ENCODE measurements around the gene NACA. TPM values are rescaled to one million over a fixed set of nuclear protein-coding genes. Genes with fewer than 3 reads are reported as not detected.
"Not testable (repeated sequence)": the region's sequence is repeated elsewhere in the genome, so short reads cannot be mapped to it uniquely, and the experiment has no call there.

Gene NACA
- total and polyA plus RNA-seq, 4 donors, result 575 to 2,977 (median 1,095) TPM

DNA sequence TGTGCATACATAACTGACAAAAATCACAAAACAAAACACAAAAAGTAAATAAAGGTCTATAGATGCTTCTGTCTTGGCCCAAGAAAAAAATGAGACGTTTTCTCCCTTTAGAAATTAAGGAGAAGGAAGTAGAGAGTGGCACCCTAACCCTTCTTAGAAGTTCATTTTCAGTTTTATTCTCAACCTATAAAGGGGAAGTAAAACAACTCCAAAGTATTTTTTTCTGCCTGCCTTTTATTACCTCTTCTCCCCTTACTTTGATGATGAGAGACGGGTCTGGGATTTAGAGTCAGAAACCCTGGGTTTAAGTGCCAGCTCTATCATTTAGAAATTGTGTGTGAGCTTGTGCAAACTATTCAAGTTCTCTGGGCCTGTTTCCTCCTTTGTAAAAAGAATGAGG, 24.3 kb upstream of the NACA start:
- WGBS, 2 donors, result 75 to 86% methylated on average over 2 of the region's 2 CpGs
- no peak overlapping the region for H3K27ac ChIP-seq (ENCODE audit: low read depth in 1 of 2, low read length in 2 of 2)
- ATAC-seq (ENCODE audit: low FRiP score), result no peak
- no peaks in the 10 kb centered on the region for H3K36me3 ChIP-seq (ENCODE audit: control insufficient read depth in 1 of 2, insufficient read depth in 2 of 2, low read length in 1 of 2)
- no peaks in the 10 kb centered on the region for H3K4me1 ChIP-seq (ENCODE audit: control insufficient read depth in 1 of 2, insufficient read depth in 2 of 2, low read length in 2 of 2)
- no peak for DNase-seq
- H3K27me3 ChIP-seq (ENCODE audit: control insufficient read depth in 1 of 2, insufficient read depth in 2 of 2, low read length in 1 of 2), result no peaks in the 10 kb centered on the region
- intact Hi-C loops (cut with DNase I), result no loop called here
- H3K4me3 ChIP-seq (ENCODE audit: low read length in 2 of 2), result no peak overlapping the region
- no peaks in the 10 kb centered on the region for H3K9me3 ChIP-seq (ENCODE audit: control insufficient read depth, low read length)

DNA sequence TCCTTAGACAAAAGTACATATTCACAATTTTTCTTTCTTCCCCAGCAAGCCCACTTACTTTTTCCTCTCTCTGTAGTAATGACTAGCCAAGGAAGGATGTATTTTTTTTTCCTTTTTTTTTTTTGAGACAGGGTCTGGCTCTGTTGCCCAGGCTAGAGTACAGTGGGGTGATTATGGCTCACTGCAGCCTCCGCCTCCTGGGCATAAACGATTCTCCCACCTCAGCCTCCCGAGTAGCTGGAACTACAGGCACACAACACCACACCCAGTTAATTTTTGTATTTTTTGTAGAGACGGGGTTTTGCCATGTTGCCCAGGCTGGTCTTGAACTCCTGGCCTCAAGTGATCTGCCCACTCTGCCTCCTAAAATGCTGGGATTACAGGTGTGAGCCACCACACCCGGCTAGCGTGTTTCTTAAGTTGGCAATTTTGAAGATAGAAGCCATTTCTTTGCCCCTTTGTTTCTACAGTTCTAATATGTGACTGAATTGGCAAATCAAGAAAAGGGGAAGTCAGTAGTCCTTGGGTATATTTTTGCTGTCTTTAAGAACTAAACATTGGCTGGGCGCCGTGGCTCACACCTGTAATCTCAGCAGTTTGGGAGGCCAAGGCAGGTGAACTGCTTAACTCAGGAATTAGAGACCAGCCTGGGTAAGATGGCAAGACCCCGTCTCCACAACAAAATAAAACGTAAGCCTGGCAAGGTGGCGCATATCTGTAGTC, 3.2 kb upstream of the NACA start:
- no peaks in the 10 kb centered on the region for H3K36me3 ChIP-seq (ENCODE audit: control insufficient read depth in 1 of 2, insufficient read depth in 2 of 2, low read length in 1 of 2)
- no peak overlapping the region for H3K27ac ChIP-seq (ENCODE audit: low read depth in 1 of 2, low read length in 2 of 2)
- no peaks in the 10 kb centered on the region for H3K27me3 ChIP-seq (ENCODE audit: control insufficient read depth in 1 of 2, insufficient read depth in 2 of 2, low read length in 1 of 2)
- intact Hi-C loops (cut with DNase I), result loop anchor here (5.0 to 10.0 kb wide), 2 partner anchors 81 to 83 kb away; partner anchors contain the start of gene ATP5F1B (in 2 of the 2)
- ATAC-seq (ENCODE audit: low FRiP score) (no peak), DNase-seq (peak in 1 of 2 donors; percentile 41)
- WGBS, 2 donors, result 95% methylated on average over 11 of the region's 11 CpGs
- no peaks in the 10 kb centered on the region for H3K9me3 ChIP-seq (ENCODE audit: control insufficient read depth, low read length)
- H3K4me3 ChIP-seq (ENCODE audit: low read length in 2 of 2), result no peak overlapping the region
- H3K4me1 ChIP-seq (ENCODE audit: control insufficient read depth in 1 of 2, insufficient read depth in 2 of 2, low read length in 2 of 2), result no peaks in the 10 kb centered on the region

DNA sequence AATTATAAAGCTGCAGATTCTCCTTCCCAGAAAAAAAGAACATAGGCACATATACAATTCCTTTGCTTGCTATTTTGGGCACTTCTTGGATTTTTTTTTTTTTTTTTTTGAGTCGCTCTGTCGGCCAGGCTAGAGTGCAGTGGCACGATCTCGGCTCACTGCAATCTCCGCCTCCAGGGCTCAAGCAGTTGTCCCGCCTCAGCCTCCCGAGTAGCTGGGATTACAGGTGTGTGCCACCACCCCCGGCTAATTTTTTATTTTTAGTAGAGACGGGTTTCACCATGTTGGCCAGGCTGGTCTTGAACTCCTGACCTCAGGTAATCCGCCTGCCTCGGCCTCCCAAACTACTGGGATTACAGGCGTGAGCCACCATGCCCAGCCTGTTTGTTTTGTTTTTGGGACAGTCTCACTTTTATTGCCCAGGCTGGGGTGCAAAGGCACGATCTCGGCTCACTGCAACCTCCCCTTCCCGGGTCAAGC, 1.1 kb upstream of the NACA start:
- peak in 1 of 2 donors; percentile 42 for DNase-seq
- H3K4me3 ChIP-seq (ENCODE audit: low read length in 2 of 2), result peak overlapping the region in 1 of 2 donors; percentile 21
- intact Hi-C loops (cut with DNase I), result loop anchor here (5.0 to 10.0 kb wide), 2 partner anchors 79 to 81 kb away; partner anchors contain the start of gene ATP5F1B (in 2 of the 2)
- WGBS, 2 donors, result 66 to 68% methylated on average over 15 of the region's 15 CpGs
- peak overlapping the region in 1 of 2 donors; percentile 88 for H3K27ac ChIP-seq (ENCODE audit: low read depth in 1 of 2, low read length in 2 of 2)
- not testable (repeated sequence) for H3K9me3 ChIP-seq (ENCODE audit: control insufficient read depth, low read length); ATAC-seq (ENCODE audit: low FRiP score); H3K4me1 ChIP-seq (ENCODE audit: control insufficient read depth in 1 of 2, insufficient read depth in 2 of 2, low read length in 2 of 2); H3K36me3 ChIP-seq (ENCODE audit: control insufficient read depth in 1 of 2, insufficient read depth in 2 of 2, low read length in 1 of 2); H3K27me3 ChIP-seq (ENCODE audit: control insufficient read depth in 1 of 2, insufficient read depth in 2 of 2, low read length in 1 of 2)

DNA sequence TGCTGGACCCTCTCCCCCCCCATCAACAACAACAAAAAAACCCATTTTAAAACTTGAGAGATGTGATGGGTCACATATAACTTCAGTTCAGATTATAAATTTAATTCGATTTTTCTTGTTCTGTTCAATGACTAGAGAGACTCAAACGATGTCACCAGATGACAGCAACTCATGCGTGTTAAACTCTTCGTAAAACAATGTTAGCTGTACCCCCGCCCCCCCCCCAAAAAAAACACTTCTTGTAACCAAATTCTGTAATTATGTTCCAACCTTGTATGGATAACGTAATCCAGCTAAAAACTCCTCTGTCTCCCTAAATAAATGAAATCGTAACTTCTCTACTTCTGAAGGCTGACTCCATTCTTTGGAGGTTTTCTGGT, 614 bp upstream of the NACA start:
- intact Hi-C loops (cut with DNase I), result loop anchor here (1.0 to 10.0 kb wide), 4 partner anchors 37 to 81 kb away; partner anchors contain the start of genes ATP5F1B (in 2 of the 2) and PTGES3 (in 2 of the 2)
- H3K4me3 ChIP-seq (ENCODE audit: low read length in 2 of 2), result peak overlapping the region; percentile 21 to 80
- H3K27me3 ChIP-seq (ENCODE audit: control insufficient read depth in 1 of 2, insufficient read depth in 2 of 2, low read length in 1 of 2), result no peaks in the 10 kb centered on the region
- no peak for DNase-seq
- 7 to 8% methylated on average over 7 of the region's 7 CpGs for WGBS, 2 donors
- no peak for ATAC-seq (ENCODE audit: low FRiP score)
- H3K9me3 ChIP-seq (ENCODE audit: control insufficient read depth, low read length), result no peaks in the 10 kb centered on the region
- H3K36me3 ChIP-seq (ENCODE audit: control insufficient read depth in 1 of 2, insufficient read depth in 2 of 2, low read length in 1 of 2), result no peaks in the 10 kb centered on the region
- peaks cover 0 to 4% of the 10 kb centered on the region in 2 donors for H3K4me1 ChIP-seq (ENCODE audit: control insufficient read depth in 1 of 2, insufficient read depth in 2 of 2, low read length in 2 of 2)
- peak overlapping the region; percentile 20 to 88 for H3K27ac ChIP-seq (ENCODE audit: low read depth in 1 of 2, low read length in 2 of 2)

DNA sequence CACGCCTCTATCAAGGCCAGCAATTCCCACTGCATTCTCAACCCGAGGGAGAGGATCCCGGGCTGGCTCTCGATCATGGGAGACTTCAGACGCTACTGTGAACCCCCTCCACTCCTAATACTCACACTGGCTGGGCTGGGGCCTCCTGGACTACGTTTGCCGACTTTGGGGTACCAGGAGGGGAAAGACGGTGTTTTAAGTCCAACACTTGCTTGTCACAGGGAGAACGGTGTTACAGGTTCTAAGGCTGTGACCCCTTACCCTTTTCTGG, 463 bp downstream of the NACA start:
- H3K27ac ChIP-seq (ENCODE audit: low read depth in 1 of 2, low read length in 2 of 2), result peak overlapping the region in 1 of 2 donors; percentile 69
- intact Hi-C loops (cut with DNase I), result loop anchor here in 1 of 2 donors (2.0 to 10.0 kb wide), 2 partner anchors 36 to 80 kb away; partner anchors contain the start of genes ATP5F1B and PTGES3
- H3K27me3 ChIP-seq (ENCODE audit: control insufficient read depth in 1 of 2, insufficient read depth in 2 of 2, low read length in 1 of 2), result no peaks in the 10 kb centered on the region
- ATAC-seq (ENCODE audit: low FRiP score), result peak; percentile 4
- H3K9me3 ChIP-seq (ENCODE audit: control insufficient read depth, low read length), result no peaks in the 10 kb centered on the region
- peak overlapping the region; percentile 80 to 82 for H3K4me3 ChIP-seq (ENCODE audit: low read length in 2 of 2)
- 0% methylated on average over 9 of the region's 9 CpGs for WGBS, 2 donors
- peaks cover 0 to 7% of the 10 kb centered on the region in 2 donors for H3K4me1 ChIP-seq (ENCODE audit: control insufficient read depth in 1 of 2, insufficient read depth in 2 of 2, low read length in 2 of 2)
- H3K36me3 ChIP-seq (ENCODE audit: control insufficient read depth in 1 of 2, insufficient read depth in 2 of 2, low read length in 1 of 2), result no peaks in the 10 kb centered on the region
- DNase-seq, result peak in 1 of 2 donors; percentile 73

DNA sequence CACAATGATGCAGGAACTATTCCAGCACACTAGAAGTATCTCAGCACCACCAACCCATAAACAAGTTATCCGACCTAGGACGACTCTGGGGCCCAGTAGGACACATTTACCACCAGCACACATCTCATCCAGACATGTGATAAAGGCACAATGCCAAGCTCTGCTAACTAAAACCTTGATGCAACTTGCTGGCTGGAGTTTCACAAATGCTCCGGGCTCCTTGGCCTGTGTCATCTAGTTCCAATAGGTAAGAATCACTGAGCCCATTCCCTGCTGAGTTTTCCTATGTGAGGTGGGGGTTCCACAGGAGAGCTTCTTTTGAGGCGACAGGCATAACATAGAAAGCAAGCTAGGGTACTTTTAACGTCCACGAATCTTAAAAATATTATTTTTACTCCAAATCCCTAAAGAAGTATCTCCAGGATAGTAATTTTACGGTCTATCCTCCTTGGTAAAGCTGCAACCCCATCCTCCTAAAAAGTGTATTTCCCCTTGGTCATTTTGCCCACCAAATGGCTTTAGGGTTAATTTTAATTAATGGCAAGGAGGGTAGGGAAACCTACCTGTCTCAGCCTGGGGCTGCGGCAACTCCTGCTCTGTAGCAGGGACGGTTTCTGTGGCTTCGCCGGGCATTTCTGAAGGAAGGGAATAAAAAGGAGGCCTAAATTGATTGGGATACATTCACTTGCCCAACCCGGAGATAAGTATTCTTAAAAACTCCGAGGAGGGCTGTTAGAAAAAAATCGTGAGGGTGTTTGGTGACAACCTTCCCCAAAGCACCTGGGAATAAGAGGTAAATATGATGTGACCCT, 1.0 kb downstream of the NACA start:
- no peaks in the 10 kb centered on the region for H3K36me3 ChIP-seq (ENCODE audit: control insufficient read depth in 1 of 2, insufficient read depth in 2 of 2, low read length in 1 of 2)
- WGBS, 2 donors, result 2% methylated on average over 14 of the region's 14 CpGs
- no peak overlapping the region for H3K27ac ChIP-seq (ENCODE audit: low read depth in 1 of 2, low read length in 2 of 2)
- peak overlapping the region; percentile 80 to 82 for H3K4me3 ChIP-seq (ENCODE audit: low read length in 2 of 2)
- DNase-seq (peak in 1 of 2 donors; percentile 67), ATAC-seq (ENCODE audit: low FRiP score) (peak; percentile 16)
- H3K9me3 ChIP-seq (ENCODE audit: control insufficient read depth, low read length), result no peaks in the 10 kb centered on the region
- H3K4me1 ChIP-seq (ENCODE audit: control insufficient read depth in 1 of 2, insufficient read depth in 2 of 2, low read length in 2 of 2), result peaks cover 0 to 7% of the 10 kb centered on the region in 2 donors
- no peaks in the 10 kb centered on the region for H3K27me3 ChIP-seq (ENCODE audit: control insufficient read depth in 1 of 2, insufficient read depth in 2 of 2, low read length in 1 of 2)
- intact Hi-C loops (cut with DNase I), result loop anchor here in 1 of 2 donors (2.0 to 10.0 kb wide), 2 partner anchors 35 to 79 kb away; partner anchors contain the start of genes ATP5F1B and PTGES3

DNA sequence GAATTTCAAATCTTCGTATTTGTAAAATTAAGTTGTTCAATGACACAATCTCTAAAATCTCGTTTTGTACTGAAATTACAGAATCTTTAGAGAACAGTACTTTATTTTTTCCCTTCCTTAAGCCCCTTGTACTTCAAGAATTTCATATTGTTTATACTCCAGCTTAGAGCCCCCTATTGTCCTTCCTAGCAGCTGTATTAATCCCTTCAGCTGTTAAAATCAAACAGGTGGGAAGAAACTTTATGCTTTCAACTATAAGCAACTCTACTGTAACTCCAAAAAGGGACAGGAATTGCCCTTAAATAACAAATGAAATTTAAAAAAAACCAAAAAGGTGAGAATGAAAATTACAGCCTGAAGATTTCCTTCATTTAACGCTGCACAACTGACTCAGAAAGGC, 1.7 kb downstream of the NACA start:
- ATAC-seq (ENCODE audit: low FRiP score), result no peak
- Histone ChIP-seq H3K36me3 (ENCODE audit: control insufficient read depth in 1 of 2, insufficient read depth in 2 of 2, low read length in 1 of 2) (no peaks in the 10 kb centered on the region), H3K27ac (ENCODE audit: low read depth in 1 of 2, low read length in 2 of 2) (no peak overlapping the region), H3K4me1 (ENCODE audit: control insufficient read depth in 1 of 2, insufficient read depth in 2 of 2, low read length in 2 of 2) (peaks cover 0 to 7% of the 10 kb centered on the region in 2 donors), H3K4me3 (ENCODE audit: low read length in 2 of 2) (peak overlapping the region; percentile 80 to 82), H3K9me3 (ENCODE audit: control insufficient read depth, low read length) (no peaks in the 10 kb centered on the region), H3K27me3 (ENCODE audit: control insufficient read depth in 1 of 2, insufficient read depth in 2 of 2, low read length in 1 of 2) (no peaks in the 10 kb centered on the region)
- DNase-seq, result no peak
- 50 to 63% methylated on average over 3 of the region's 3 CpGs for WGBS, 2 donors
- intact Hi-C loops (cut with DNase I), result loop anchor here in 1 of 2 donors (10.0 kb wide), 1 partner anchor 79 kb away; the partner anchor contains the start of gene ATP5F1B

DNA sequence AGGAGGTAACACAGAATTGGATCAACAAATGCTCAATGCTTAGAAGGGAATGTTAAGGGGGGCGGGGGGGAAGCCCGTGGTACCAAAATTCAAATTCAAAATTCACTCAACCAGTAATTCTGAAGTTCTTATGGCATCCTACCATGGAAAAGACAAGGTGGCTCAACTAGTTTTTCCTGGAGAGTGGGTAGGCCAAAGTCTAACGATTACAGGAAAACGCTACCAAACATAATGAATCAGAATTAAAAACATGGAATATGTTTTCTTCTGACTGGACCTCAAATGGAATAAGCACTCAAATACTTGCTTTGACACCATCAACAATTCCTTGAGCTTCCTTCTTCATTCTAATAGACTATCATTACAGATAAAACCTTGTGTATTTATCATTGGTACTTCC, 2.3 kb downstream of the NACA start:
- intact Hi-C loops (cut with DNase I), result loop anchor here in 1 of 2 donors (10.0 kb wide), 1 partner anchor 78 kb away; the partner anchor contains the start of gene ATP5F1B
- WGBS, 2 donors, result 51 to 69% methylated on average over 4 of the region's 4 CpGs
- peaks cover 0 to 7% of the 10 kb centered on the region in 2 donors for H3K4me1 ChIP-seq (ENCODE audit: control insufficient read depth in 1 of 2, insufficient read depth in 2 of 2, low read length in 2 of 2)

More for the DNA sequence above, 2.3 kb downstream of the NACA start:
- no peak overlapping the region for H3K27ac ChIP-seq (ENCODE audit: low read depth in 1 of 2, low read length in 2 of 2)
- no peaks in the 10 kb centered on the region for H3K27me3 ChIP-seq (ENCODE audit: control insufficient read depth in 1 of 2, insufficient read depth in 2 of 2, low read length in 1 of 2)
- DNase-seq (no peak), ATAC-seq (ENCODE audit: low FRiP score) (no peak)
- H3K36me3 ChIP-seq (ENCODE audit: control insufficient read depth in 1 of 2, insufficient read depth in 2 of 2, low read length in 1 of 2), result no peaks in the 10 kb centered on the region
- H3K4me3 ChIP-seq (ENCODE audit: low read length in 2 of 2), result no peak overlapping the region
- H3K9me3 ChIP-seq (ENCODE audit: control insufficient read depth, low read length), result no peaks in the 10 kb centered on the region

Data from aorta (tissue), 5 donors.